HCT116 (cell line): ENCODE results near the gene HSBP1. TPM values are rescaled to one million over a fixed set of nuclear protein-coding genes. Genes with fewer than 3 reads are reported as not detected.

Experiments used
- ATAC-seq: fragments of 200-7000 bp; cut with Tn5 transposase; 2 replicates; pipeline ENCODE4 v1.9.1; 2020; ENCODE audit warnings: mild to moderate bottlenecking, moderate library complexity
- BruUV-seq: library from RNA; stranded (reverse); fragments of 400-500 nt; replicated peaks from 2 replicates; lab custom pipeline; 2021; lab: Mats Ljungman, UMichigan
- CTCF ChIA-PET: fragments of 300-600 bp; sonication (Branson Sonifier 250); formaldehyde crosslinking; loops from one replicate; lab custom pipeline; 2021; ENCODE audit warnings: antibody characterized with exemption; lab: Charles Lee
- POLR2A ChIA-PET: fragments of 300-600, 350-600 bp; sonication (Branson Sonifier 250); formaldehyde crosslinking; loops from one replicate; lab custom pipeline; 2021; ENCODE audit warnings: antibody characterized with exemption; lab: Charles Lee
- RAD21 ChIA-PET, 2 experiments: fragments of 300-600 bp; sonication (Branson Sonifier 250); formaldehyde crosslinking; loops; one replicate each; lab custom pipeline; 2023; ENCODE audit warnings: low total read pairs in 2 of 2; ENCODE audit not compliant: uncharacterized antibody in 2 of 2, unreplicated experiment in 2 of 2, low non-redundant PET in 1 of 2; lab: Charles Lee
- DNase-seq: peaks from one replicate; pipeline ENCODE4 v3.0.0-alpha.2; 2010; ENCODE audit warnings: low read depth, low spot score
- H2AFZ ChIP-seq: fragments of 200-600 bp; shearing (Covaris generic), sonication (generic); 2 replicates; pipeline ENCODE4 v1.6.1; 2017; ENCODE audit warnings: low read depth, mixed run types, mixed read lengths, antibody characterized with exemption, low read length; ENCODE audit not compliant: poor library complexity, severe bottlenecking
- H3K27ac ChIP-seq: 2 replicates; pipeline ENCODE4 v1.5.1; 2012; ENCODE audit warnings: low read depth, low read length
- H3K27me3 ChIP-seq: fragments of 200-600 bp; sonication (generic); 2 replicates; pipeline ENCODE4 v1.6.1; 2016; ENCODE audit warnings: mixed run types, low read length, mixed read lengths; ENCODE audit not compliant: insufficient read depth
- H3K36me3 ChIP-seq, 2 experiments: fragments of 200-500 bp in 1 of 2; fragments of 200-600 bp in 1 of 2; sonication (Bioruptor generic) in 1 of 2; sonication (generic) in 1 of 2; 2 replicates each; pipeline versions ENCODE4 v1.5.1 to v1.6.1; 2014 to 2016; ENCODE audit warnings: low read length in 2 of 2, inconsistent platforms in 1 of 2, mixed read lengths in 1 of 2, mixed run types in 1 of 2; ENCODE audit not compliant: insufficient read depth in 2 of 2, control insufficient read depth in 1 of 2
- H3K4me1 ChIP-seq, 2 experiments: fragments of 200-600 bp in 1 of 2; sonication (generic) in 1 of 2; 2 replicates each; pipeline versions ENCODE4 v1.5.1 to v1.6.1; 2012 to 2017; ENCODE audit warnings: low read length in 2 of 2, inconsistent platforms in 1 of 2, mild to moderate bottlenecking in 1 of 2, mixed read lengths in 1 of 2, mixed run types in 1 of 2, moderate library complexity in 1 of 2; ENCODE audit not compliant: insufficient read depth in 2 of 2, control insufficient read depth in 1 of 2
- H3K4me2 ChIP-seq: fragments of 200-600 bp; sonication (generic); 2 replicates; pipeline ENCODE4 v1.6.1; 2017; ENCODE audit warnings: mixed run types, low read length, mixed read lengths
- H3K4me3 ChIP-seq, 2 experiments: fragments of 200-600 bp in 1 of 2; sonication (generic) in 1 of 2; replicated peaks in 1 of 2; 2 replicates each; pipeline ENCODE4 v1.5.1; 2011 to 2016; ENCODE audit warnings: low read length in 2 of 2, control low read depth in 1 of 2, low read depth in 1 of 2, mild to moderate bottlenecking in 1 of 2, mixed read lengths in 1 of 2, mixed run types in 1 of 2
- H3K79me2 ChIP-seq: fragments of 200-600 bp; sonication (generic); 2 replicates; pipeline ENCODE4 v1.6.1; 2017; ENCODE audit warnings: mild to moderate bottlenecking, mixed run types, low read length, moderate library complexity, mixed read lengths; ENCODE audit not compliant: insufficient read depth
- H3K9ac ChIP-seq: fragments of 200-600 bp; sonication (generic); 2 replicates; pipeline ENCODE4 v1.6.1; 2016; ENCODE audit warnings: low read length, mixed read lengths
- H3K9me2 ChIP-seq: fragments of 200-600 bp; sonication (generic), shearing (Covaris generic); 2 replicates; pipeline ENCODE4 v1.6.1; 2017; ENCODE audit warnings: mixed run types, mild to moderate bottlenecking, moderate library complexity; ENCODE audit not compliant: insufficient read depth
- H3K9me3 ChIP-seq, 2 experiments: fragments of 200-500 bp in 1 of 2; fragments of 200-600 bp in 1 of 2; sonication (Bioruptor generic) in 1 of 2; sonication (generic) in 1 of 2; 2 replicates each; pipeline ENCODE4 v1.6.1; 2014 to 2017; ENCODE audit warnings: low read length in 2 of 2, mixed read lengths in 2 of 2, inconsistent platforms in 1 of 2, low read depth in 1 of 2, mild to moderate bottlenecking in 1 of 2, mixed run types in 1 of 2, moderate library complexity in 1 of 2; ENCODE audit not compliant: control insufficient read depth in 1 of 2, insufficient read depth in 1 of 2
- H4K20me1 ChIP-seq: fragments of 200-600 bp; sonication (generic), shearing (Covaris generic); 2 replicates; pipeline ENCODE4 v1.6.1; 2017; ENCODE audit warnings: mixed run types, mild to moderate bottlenecking, moderate library complexity; ENCODE audit not compliant: insufficient read depth
- CBX3 ChIP-seq: IDR thresholded peaks from 2 replicates; pipeline ENCODE4 v1.6.1; 2012; ENCODE audit warnings: low read depth
- CEBPB ChIP-seq: IDR thresholded peaks from 2 replicates; pipeline ENCODE4 v1.6.1; 2012; ENCODE audit warnings: low read depth
- ELF1 ChIP-seq: IDR thresholded peaks from 2 replicates; pipeline ENCODE4 v1.6.1; 2012; ENCODE audit warnings: low read depth, borderline replicate concordance
- EZH2 ChIP-seq: fragments of 200-600 bp; sonication (generic); IDR thresholded peaks from 2 replicates; pipeline ENCODE4 v1.6.1; 2017; ENCODE audit warnings: antibody characterized with exemption, mixed run types
- EZH2phosphoT487 ChIP-seq: fragments of 200-600 bp; IDR thresholded peaks from 2 replicates; pipeline ENCODE4 v1.6.1; 2018; ENCODE audit warnings: antibody characterized with exemption, borderline replicate concordance
- FOSL1 ChIP-seq: IDR thresholded peaks from 2 replicates; pipeline ENCODE4 v1.6.1; 2012; ENCODE audit warnings: low read depth
- JUND ChIP-seq: IDR thresholded peaks from 2 replicates; pipeline ENCODE4 v1.6.1; 2012
- POLR2A ChIP-seq: IDR thresholded peaks from 2 replicates; pipeline ENCODE4 v1.7.0; 2011; ENCODE audit warnings: borderline replicate concordance; ENCODE audit not compliant: insufficient read depth, insufficient read length; ENCODE audit errors: extremely low read depth
- RAD21 ChIP-seq: IDR thresholded peaks from 2 replicates; pipeline ENCODE4 v1.6.1; 2012; ENCODE audit warnings: low read depth, mild to moderate bottlenecking
- SP1 ChIP-seq: IDR thresholded peaks from 2 replicates; pipeline ENCODE4 v1.6.1; 2012; ENCODE audit warnings: low read depth
- SRF ChIP-seq: IDR thresholded peaks from 2 replicates; pipeline ENCODE4 v1.6.1; 2012; ENCODE audit warnings: low read depth
- TCF7L2 ChIP-seq: IDR thresholded peaks from 2 replicates; pipeline ENCODE4 v1.7.0; 2011; ENCODE audit warnings: borderline replicate concordance, inconsistent platforms; ENCODE audit not compliant: insufficient read depth, insufficient read length; ENCODE audit errors: extremely low read depth
- ZFX ChIP-seq: fragments of 450-650 bp; IDR thresholded peaks from 2 replicates; pipeline ENCODE4 v1.6.1; 2017
- intact Hi-C: fragments of 100-400 bp; cut with micrococcal nuclease; formaldehyde crosslinking; loops from 2 replicates; pipeline ENCODE4 v1.10.0; 2022
- total RNA-seq: library from RNA; stranded (reverse); gene quantifications from one replicate; pipeline ENCODE4 v1.2.1, GENCODE V29; 2021; ENCODE audit not compliant: unreplicated experiment
- TF ChIP-seq, protein P1 (sequence below): IDR thresholded peaks from 2 replicates; pipeline ENCODE4 v1.6.1; 2012
- TF ChIP-seq, protein P2 (sequence below): IDR thresholded peaks from 2 replicates; pipeline ENCODE4 v1.6.1; 2012
- TF ChIP-seq, protein P3 (sequence below): IDR thresholded peaks from 2 replicates; pipeline ENCODE4 v1.6.1; 2012; ENCODE audit warnings: low read depth

HSBP1 gene
- total RNA-seq, 1 experiment from 2014 or later, result 270 TPM

DNA sequence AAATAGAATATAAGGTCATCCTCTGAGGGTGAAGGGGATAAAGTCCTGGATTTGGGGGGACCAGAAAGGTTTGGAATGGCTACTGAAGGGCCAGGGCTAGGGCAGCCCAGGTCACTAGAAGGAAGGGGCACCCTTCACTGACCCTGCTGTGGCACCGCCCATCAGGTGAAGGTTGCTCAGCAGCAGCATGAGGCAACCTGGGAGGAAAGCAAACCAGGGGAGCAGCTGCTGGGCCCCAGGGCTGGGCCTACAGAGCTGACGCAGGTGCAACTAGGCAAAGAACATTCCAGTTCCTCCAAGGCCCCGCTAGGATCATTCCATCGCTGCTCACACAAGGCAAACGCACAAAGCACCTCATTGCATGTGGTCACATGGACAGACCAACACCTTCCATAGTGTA lies 3.4 kb upstream of the HSBP1 start:
- no peak for TF ChIP-seq FOSL1
- TF ChIP-seq ELF1, result no peak
- TF ChIP-seq CBX3, result no peak
- no peak for TF ChIP-seq EZH2
- no peak for TF ChIP-seq POLR2A
- TF ChIP-seq EZH2phosphoT487, result no peak
- no peak for TF ChIP-seq RAD21
- TF ChIP-seq, protein P1, sequence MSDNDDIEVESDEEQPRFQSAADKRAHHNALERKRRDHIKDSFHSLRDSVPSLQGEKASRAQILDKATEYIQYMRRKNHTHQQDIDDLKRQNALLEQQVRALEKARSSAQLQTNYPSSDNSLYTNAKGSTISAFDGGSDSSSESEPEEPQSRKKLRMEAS, result no peak
- no peak for TF ChIP-seq SP1
- TF ChIP-seq JUND, result no peak
- TF ChIP-seq, protein P2, sequence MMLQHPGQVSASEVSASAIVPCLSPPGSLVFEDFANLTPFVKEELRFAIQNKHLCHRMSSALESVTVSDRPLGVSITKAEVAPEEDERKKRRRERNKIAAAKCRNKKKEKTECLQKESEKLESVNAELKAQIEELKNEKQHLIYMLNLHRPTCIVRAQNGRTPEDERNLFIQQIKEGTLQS, result no peak
- TF ChIP-seq SRF, result no peak
- Histone ChIP-seq H3K36me3 (no peaks in the 10 kb centered on the region), H3K79me2 (peaks cover 15% of the 10 kb centered on the region), H4K20me1 (no peaks in the 10 kb centered on the region), H3K9me2 (no peaks in the 10 kb centered on the region), H3K4me3 (no peak overlapping the region), H3K4me2 (no peak overlapping the region), H3K9me3 (no peaks in the 10 kb centered on the region), H3K9ac (no peak overlapping the region), H3K27ac (no peak overlapping the region), H3K27me3 (no peaks in the 10 kb centered on the region), H2AFZ (no peak overlapping the region), H3K4me1 (peaks cover 6 to 21% of the 10 kb centered on the region in 2 experiments)
- intact Hi-C loops, result no loop called here
- POLR2A ChIA-PET, result no interaction called here
- BruUV-seq, result no TSS peak
- no peak for ATAC-seq
- CTCF ChIA-PET, result no interaction called here
- RAD21 ChIA-PET, result no interaction called here
- no peak for DNase-seq

DNA sequence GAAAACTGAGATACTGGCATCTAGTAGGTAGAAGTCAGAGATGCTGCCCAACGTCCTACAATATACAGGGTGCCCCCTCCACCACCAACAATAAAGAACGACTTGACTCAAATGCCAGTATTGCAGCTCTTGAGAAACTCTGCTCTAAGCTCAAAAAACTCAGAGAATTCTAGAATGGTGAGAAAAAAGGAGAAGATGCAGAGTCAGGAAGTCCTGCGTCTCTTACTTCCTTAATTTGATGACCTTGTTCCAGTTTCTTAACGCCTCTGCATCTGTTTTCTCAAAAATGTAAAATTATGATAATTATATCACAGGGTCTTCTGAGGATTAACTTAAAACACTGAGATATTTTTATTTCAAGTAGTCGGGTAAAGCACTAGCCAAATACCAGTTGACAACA lies 1.7 kb upstream of the HSBP1 start:
- Histone ChIP-seq H3K4me2 (no peak overlapping the region), H3K79me2 (peaks cover 32% of the 10 kb centered on the region), H4K20me1 (no peaks in the 10 kb centered on the region), H3K36me3 (peaks cover 0 to 4% of the 10 kb centered on the region in 2 experiments; a peak in 1 of 4 replicates), H3K27me3 (no peaks in the 10 kb centered on the region), H2AFZ (no peak overlapping the region), H3K9ac (no peak overlapping the region), H3K9me2 (no peaks in the 10 kb centered on the region), H3K9me3 (no peaks in the 10 kb centered on the region), H3K27ac (no peak overlapping the region), H3K4me3 (no peak overlapping the region), H3K4me1 (peaks cover 18 to 28% of the 10 kb centered on the region in 2 experiments)
- BruUV-seq, result no TSS peak
- RAD21 ChIA-PET, result no interaction called here
- CTCF ChIA-PET, result no interaction called here
- DNase-seq (no peak), ATAC-seq (no peak)
- POLR2A ChIA-PET, result no interaction called here
- intact Hi-C loops, result no loop called here
- no peak for TF ChIP-seq POLR2A
- no peak for TF ChIP-seq RAD21
- TF ChIP-seq, protein P1, result no peak
- TF ChIP-seq ZFX, result no peak
- TF ChIP-seq, protein P3, sequence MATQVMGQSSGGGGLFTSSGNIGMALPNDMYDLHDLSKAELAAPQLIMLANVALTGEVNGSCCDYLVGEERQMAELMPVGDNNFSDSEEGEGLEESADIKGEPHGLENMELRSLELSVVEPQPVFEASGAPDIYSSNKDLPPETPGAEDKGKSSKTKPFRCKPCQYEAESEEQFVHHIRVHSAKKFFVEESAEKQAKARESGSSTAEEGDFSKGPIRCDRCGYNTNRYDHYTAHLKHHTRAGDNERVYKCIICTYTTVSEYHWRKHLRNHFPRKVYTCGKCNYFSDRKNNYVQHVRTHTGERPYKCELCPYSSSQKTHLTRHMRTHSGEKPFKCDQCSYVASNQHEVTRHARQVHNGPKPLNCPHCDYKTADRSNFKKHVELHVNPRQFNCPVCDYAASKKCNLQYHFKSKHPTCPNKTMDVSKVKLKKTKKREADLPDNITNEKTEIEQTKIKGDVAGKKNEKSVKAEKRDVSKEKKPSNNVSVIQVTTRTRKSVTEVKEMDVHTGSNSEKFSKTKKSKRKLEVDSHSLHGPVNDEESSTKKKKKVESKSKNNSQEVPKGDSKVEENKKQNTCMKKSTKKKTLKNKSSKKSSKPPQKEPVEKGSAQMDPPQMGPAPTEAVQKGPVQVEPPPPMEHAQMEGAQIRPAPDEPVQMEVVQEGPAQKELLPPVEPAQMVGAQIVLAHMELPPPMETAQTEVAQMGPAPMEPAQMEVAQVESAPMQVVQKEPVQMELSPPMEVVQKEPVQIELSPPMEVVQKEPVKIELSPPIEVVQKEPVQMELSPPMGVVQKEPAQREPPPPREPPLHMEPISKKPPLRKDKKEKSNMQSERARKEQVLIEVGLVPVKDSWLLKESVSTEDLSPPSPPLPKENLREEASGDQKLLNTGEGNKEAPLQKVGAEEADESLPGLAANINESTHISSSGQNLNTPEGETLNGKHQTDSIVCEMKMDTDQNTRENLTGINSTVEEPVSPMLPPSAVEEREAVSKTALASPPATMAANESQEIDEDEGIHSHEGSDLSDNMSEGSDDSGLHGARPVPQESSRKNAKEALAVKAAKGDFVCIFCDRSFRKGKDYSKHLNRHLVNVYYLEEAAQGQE, result no peak
- TF ChIP-seq EZH2, result no peak
- no peak for TF ChIP-seq CEBPB
- no peak for TF ChIP-seq TCF7L2
- TF ChIP-seq, protein P2, result no peak
